Fibroblast of lung (primary cell): ENCODE data around the gene NFYC.

Source experiments
- EZH2 ChIP-seq: IDR thresholded peaks from 2 replicates; pipeline ENCODE4 v1.5.1; 2012; ENCODE audit warnings: low read length, control low read depth, mild to moderate bottlenecking; ENCODE audit errors: missing control alignments
- TF ChIP-seq, protein P1 (sequence below), 2 donors: IDR thresholded peaks in 1 of 2; conservative IDR thresholded peaks in 1 of 2; 1 replicate in 1 of 2; 2 replicates in 1 of 2; pipeline ENCODE4 v1.5.1; 2011 to 2012; ENCODE audit warnings: low read length in 2 of 2, control low read depth in 1 of 2, inconsistent platforms in 1 of 2, low read depth in 1 of 2, mild to moderate bottlenecking in 1 of 2

DNA sequence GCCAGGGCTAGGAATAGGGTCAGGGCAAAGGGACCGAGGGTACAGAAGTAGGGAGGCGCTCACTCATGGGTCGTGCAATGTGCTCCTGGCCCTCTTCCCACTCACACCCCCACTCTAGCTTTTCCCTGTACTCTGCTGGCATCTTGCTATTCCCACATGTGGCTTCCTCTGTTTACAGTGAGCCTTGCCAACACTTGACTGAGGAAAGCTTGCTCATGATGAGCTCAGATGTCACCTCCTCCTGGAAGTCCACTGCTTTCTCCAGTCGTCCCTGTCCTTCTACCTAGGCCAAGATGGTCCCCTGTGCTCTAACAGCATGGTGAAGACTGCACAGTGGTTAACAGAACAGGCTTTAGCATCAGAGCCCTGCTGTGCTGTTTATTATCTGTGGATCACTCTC lies 18.1 kb upstream of the NFYC start:
- TF ChIP-seq, protein P1, sequence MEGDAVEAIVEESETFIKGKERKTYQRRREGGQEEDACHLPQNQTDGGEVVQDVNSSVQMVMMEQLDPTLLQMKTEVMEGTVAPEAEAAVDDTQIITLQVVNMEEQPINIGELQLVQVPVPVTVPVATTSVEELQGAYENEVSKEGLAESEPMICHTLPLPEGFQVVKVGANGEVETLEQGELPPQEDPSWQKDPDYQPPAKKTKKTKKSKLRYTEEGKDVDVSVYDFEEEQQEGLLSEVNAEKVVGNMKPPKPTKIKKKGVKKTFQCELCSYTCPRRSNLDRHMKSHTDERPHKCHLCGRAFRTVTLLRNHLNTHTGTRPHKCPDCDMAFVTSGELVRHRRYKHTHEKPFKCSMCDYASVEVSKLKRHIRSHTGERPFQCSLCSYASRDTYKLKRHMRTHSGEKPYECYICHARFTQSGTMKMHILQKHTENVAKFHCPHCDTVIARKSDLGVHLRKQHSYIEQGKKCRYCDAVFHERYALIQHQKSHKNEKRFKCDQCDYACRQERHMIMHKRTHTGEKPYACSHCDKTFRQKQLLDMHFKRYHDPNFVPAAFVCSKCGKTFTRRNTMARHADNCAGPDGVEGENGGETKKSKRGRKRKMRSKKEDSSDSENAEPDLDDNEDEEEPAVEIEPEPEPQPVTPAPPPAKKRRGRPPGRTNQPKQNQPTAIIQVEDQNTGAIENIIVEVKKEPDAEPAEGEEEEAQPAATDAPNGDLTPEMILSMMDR (conservative IDR thresholded peaks at IDR 0.05 in 1 of 2, IDR thresholded peaks at IDR 0.05 in 1 of 2; ENCODE audit: low read depth in 1 of 2, low read length in 2 of 2) = no peak
- TF ChIP-seq EZH2 = no peak
